Neural cell (in vitro differentiated cells): ENCODE measurements around the gene TBPL1.

Source experiments
- EP300 ChIP-seq: fragments of 450-650 bp; conservative IDR thresholded peaks from 2 replicates; pipeline ENCODE4 v1.6.1; 2014; ENCODE audit warnings: antibody characterized with exemption, mild to moderate bottlenecking, moderate library complexity; ENCODE audit not compliant: poor library complexity, severe bottlenecking
- EZH2 ChIP-seq: fragments of 200-600, 300-800 bp; shearing (Covaris generic), sonication (generic); IDR thresholded peaks from 2 replicates; pipeline ENCODE4 v1.6.1; 2014; ENCODE audit warnings: antibody characterized with exemption, low read length, borderline replicate concordance, mild to moderate bottlenecking; ENCODE audit not compliant: insufficient read depth, poor library complexity, severe bottlenecking

DNA sequence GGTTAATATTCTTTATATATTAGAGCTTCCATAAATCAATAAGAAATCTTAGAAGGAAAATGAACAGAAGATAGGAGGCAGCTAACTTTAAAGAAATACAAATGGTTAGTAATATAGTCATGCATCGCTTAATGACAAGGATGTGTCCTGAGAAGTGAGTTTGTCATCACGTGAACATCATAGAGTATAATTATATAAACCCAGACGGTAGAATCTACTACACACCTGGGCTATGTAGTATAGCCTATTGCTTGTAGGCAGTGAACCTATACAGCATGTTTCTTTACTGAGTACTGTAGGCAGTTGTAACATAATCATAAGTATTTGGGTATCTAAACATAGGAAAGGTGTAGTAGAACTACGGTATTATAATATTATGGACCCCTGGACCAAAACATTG lies 14.3 kb downstream of the TBPL1 start:
- TF ChIP-seq EZH2 (no peak), EP300 (no peak)
